ENCODE data around the gene FLNC. TPM values are rescaled to one million over a fixed set of nuclear protein-coding genes. Genes with fewer than 3 reads are reported as not detected.

FLNC gene
- polyA plus RNA-seq, 1 donor from 2014 or later = 0.36 TPM

DNA sequence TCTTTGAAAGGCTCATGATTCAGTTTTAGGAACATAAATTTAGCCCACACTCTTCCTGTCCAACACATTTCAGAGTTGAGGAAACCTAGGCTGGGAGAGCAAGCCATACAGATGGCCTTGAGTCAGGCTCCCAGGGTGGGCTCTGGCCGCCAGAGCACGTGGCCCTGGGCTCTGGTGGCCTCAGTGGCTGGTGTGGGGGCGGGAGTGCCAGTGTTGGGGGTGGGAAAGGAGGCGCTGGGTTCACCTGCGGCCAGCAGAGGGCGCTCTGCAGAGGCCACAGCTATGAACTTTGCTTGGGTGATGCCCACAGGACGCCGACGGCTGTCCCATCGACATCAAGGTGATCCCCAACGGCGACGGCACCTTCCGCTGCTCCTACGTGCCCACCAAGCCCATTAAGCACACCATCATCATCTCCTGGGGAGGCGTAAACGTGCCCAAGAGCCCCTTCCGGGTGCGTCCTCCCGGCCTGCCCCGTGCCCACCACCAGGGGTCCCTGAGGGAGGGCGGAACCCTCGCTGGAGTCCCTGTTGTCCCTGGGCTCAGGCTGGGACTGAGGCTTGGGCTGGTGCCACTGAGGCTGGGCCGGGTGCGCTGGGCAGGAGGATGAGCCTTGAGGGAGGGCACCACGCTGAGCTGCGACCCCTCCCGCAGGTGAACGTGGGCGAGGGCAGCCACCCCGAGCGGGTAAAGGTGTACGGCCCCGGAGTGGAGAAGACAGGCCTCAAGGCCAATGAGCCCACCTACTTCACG is 11.9 kb downstream of the FLNC start:
- Histone ChIP-seq H3K36me3 (ENCODE audit: insufficient read depth, low read length) (no peaks in the 10 kb centered on the region), H3K27me3 (ENCODE audit: insufficient read depth, low read depth, low read length) (no peaks in the 10 kb centered on the region), H3K79me2 (replicated peaks; ENCODE audit: insufficient read depth, low read length) (no peaks in the 10 kb centered on the region), H3K27ac (ENCODE audit: low read length) (no peak overlapping the region), H3K4me3 (ENCODE audit: low read length) (no peak overlapping the region), H3K4me2 (ENCODE audit: low read length) (no peak overlapping the region), H4K20me1 (ENCODE audit: insufficient read depth) (no peaks in the 10 kb centered on the region), H3K9ac (ENCODE audit: low read length) (no peak overlapping the region), H3F3A (ENCODE audit: insufficient read depth, low read length, poor library complexity, severe bottlenecking) (no peaks in the 10 kb centered on the region), H3K9me2 (ENCODE audit: insufficient read depth, low read length) (no peaks in the 10 kb centered on the region), H2AFZ (ENCODE audit: low read depth, low read length) (no peak overlapping the region), H3K9me3 (ENCODE audit: low read length) (no peaks in the 10 kb centered on the region)
- no peak for TF ChIP-seq CTCF (IDR thresholded peaks at IDR 0.05; ENCODE audit: poor library complexity, severe bottlenecking)
- TF ChIP-seq RAD21 (conservative IDR thresholded peaks at IDR 0.05) = no peak
- TF ChIP-seq TAF1 (IDR thresholded peaks at IDR 0.05; ENCODE audit: low read depth) = no peak
- TF ChIP-seq, protein P1, sequence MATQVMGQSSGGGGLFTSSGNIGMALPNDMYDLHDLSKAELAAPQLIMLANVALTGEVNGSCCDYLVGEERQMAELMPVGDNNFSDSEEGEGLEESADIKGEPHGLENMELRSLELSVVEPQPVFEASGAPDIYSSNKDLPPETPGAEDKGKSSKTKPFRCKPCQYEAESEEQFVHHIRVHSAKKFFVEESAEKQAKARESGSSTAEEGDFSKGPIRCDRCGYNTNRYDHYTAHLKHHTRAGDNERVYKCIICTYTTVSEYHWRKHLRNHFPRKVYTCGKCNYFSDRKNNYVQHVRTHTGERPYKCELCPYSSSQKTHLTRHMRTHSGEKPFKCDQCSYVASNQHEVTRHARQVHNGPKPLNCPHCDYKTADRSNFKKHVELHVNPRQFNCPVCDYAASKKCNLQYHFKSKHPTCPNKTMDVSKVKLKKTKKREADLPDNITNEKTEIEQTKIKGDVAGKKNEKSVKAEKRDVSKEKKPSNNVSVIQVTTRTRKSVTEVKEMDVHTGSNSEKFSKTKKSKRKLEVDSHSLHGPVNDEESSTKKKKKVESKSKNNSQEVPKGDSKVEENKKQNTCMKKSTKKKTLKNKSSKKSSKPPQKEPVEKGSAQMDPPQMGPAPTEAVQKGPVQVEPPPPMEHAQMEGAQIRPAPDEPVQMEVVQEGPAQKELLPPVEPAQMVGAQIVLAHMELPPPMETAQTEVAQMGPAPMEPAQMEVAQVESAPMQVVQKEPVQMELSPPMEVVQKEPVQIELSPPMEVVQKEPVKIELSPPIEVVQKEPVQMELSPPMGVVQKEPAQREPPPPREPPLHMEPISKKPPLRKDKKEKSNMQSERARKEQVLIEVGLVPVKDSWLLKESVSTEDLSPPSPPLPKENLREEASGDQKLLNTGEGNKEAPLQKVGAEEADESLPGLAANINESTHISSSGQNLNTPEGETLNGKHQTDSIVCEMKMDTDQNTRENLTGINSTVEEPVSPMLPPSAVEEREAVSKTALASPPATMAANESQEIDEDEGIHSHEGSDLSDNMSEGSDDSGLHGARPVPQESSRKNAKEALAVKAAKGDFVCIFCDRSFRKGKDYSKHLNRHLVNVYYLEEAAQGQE (IDR thresholded peaks at IDR 0.05; ENCODE audit: borderline replicate concordance) = no peak
- TF ChIP-seq EZH2 (IDR thresholded peaks at IDR 0.05; ENCODE audit: borderline replicate concordance, insufficient read depth, low read length, poor library complexity, severe bottlenecking) = no peak
- TF ChIP-seq POLR2AphosphoS5 (IDR thresholded peaks at IDR 0.05) = no peak
- no peak for TF ChIP-seq MXI1 (conservative IDR thresholded peaks at IDR 0.05; ENCODE audit: poor library complexity, severe bottlenecking)
- TF ChIP-seq SMC3 (conservative IDR thresholded peaks at IDR 0.05; ENCODE audit: poor library complexity) = no peak
- no peak for TF ChIP-seq EP300 (conservative IDR thresholded peaks at IDR 0.05; ENCODE audit: poor library complexity, severe bottlenecking)

DNA sequence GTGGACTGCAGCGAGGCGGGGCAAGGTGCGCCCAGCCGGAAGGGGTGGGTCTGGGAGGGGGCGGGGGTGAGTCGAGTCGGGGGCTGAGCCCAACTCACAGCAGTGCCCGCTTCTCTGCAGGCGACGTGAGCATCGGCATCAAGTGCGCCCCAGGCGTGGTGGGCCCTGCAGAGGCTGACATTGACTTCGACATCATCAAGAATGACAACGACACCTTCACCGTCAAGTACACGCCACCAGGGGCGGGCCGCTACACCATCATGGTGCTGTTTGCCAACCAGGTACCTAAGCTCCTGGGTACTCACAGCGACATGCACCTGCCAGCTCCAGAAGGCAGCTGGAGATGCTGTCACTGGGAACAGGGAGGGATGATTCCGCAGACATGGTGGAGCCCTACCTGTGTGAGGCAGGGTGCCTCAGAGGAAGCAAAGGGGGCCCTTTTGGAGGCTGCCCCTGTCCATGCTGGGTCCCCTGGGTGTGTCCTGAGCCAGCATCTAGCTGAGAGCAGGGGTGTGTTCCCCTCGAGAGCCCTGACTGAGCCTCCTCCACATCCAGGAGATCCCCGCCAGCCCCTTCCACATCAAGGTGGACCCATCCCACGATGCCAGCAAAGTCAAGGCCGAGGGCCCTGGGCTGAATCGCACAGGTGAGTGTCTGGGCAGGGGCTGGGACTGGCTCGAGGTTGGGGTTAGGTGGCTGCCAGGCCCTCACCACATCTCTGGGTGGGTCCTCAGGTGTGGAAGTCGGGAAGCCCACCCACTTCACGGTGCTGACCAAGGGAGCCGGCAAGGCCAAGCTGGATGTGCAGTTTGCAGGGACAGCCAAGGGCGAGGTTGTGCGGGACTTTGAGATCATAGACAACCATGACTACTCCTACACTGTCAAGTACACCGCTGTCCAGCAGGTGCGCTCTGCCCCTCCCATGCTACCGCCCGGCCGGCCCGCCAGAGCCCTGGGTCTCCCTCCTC is 12.8 kb downstream of the FLNC start:
- Histone ChIP-seq H3F3A (ENCODE audit: insufficient read depth, low read length, poor library complexity, severe bottlenecking) (no peaks in the 10 kb centered on the region), H3K36me3 (ENCODE audit: insufficient read depth, low read length) (no peaks in the 10 kb centered on the region), H3K9me3 (ENCODE audit: low read length) (no peaks in the 10 kb centered on the region), H3K4me2 (ENCODE audit: low read length) (no peak overlapping the region), H3K27me3 (ENCODE audit: insufficient read depth, low read depth, low read length) (no peaks in the 10 kb centered on the region), H3K4me3 (ENCODE audit: low read length) (no peak overlapping the region), H3K27ac (ENCODE audit: low read length) (no peak overlapping the region), H4K20me1 (ENCODE audit: insufficient read depth) (no peaks in the 10 kb centered on the region), H3K9me2 (ENCODE audit: insufficient read depth, low read length) (no peaks in the 10 kb centered on the region), H3K9ac (ENCODE audit: low read length) (no peak overlapping the region), H2AFZ (ENCODE audit: low read depth, low read length) (no peak overlapping the region), H3K79me2 (replicated peaks; ENCODE audit: insufficient read depth, low read length) (no peaks in the 10 kb centered on the region)
- TF ChIP-seq CTCF (IDR thresholded peaks at IDR 0.05; ENCODE audit: poor library complexity, severe bottlenecking) (no peak), EZH2 (IDR thresholded peaks at IDR 0.05; ENCODE audit: borderline replicate concordance, insufficient read depth, low read length, poor library complexity, severe bottlenecking) (no peak), MXI1 (conservative IDR thresholded peaks at IDR 0.05; ENCODE audit: poor library complexity, severe bottlenecking) (no peak), EP300 (conservative IDR thresholded peaks at IDR 0.05; ENCODE audit: poor library complexity, severe bottlenecking) (no peak), RAD21 (conservative IDR thresholded peaks at IDR 0.05) (no peak), TAF1 (IDR thresholded peaks at IDR 0.05; ENCODE audit: low read depth) (no peak), POLR2AphosphoS5 (IDR thresholded peaks at IDR 0.05) (no peak), SMC3 (conservative IDR thresholded peaks at IDR 0.05; ENCODE audit: poor library complexity) (no peak)
- TF ChIP-seq, protein P1 (IDR thresholded peaks at IDR 0.05; ENCODE audit: borderline replicate concordance) = no peak
